WTC11 (cell line): ENCODE results near the gene DENR. TPM values are rescaled to one million over a fixed set of nuclear protein-coding genes. Genes with fewer than 3 reads are reported as not detected.
"Not testable (repeated sequence)": the region's sequence is repeated elsewhere in the genome, so short reads cannot be mapped to it uniquely, and the experiment has no call there.

Source experiments
- ATAC-seq: fragments of 200-7000 bp; cut with Tn5 transposase; 2 replicates; pipeline ENCODE4 v1.10.0; 2021; ENCODE audit warnings: mild to moderate bottlenecking, moderate library complexity
- CTCF ChIA-PET: fragments of 300-600 bp; sonication (Branson Sonifier 250); formaldehyde crosslinking; loops from one replicate; lab custom pipeline; 2021; ENCODE audit warnings: antibody characterized with exemption; lab: Charles Lee
- POLR2A ChIA-PET: fragments of 350-600 bp; sonication (Branson Sonifier 250); formaldehyde crosslinking; loops from one replicate; lab custom pipeline; 2021; ENCODE audit warnings: antibody characterized with exemption; lab: Charles Lee
- DNase-seq: peaks from one replicate; pipeline ENCODE4 v3.0.0; 2021; ENCODE audit warnings: low spot score
- H3K27ac Mint-ChIP-seq: 2 replicates; pipeline ENCODE4 v1.8.0; 2021; ENCODE audit warnings: mixed read lengths
- H3K27me3 Mint-ChIP-seq: 2 replicates; pipeline ENCODE4 v1.8.0; 2021; ENCODE audit warnings: low read depth, mild to moderate bottlenecking, moderate library complexity, mixed read lengths
- H3K36me3 Mint-ChIP-seq: 2 replicates; pipeline ENCODE4 v1.8.0; 2021; ENCODE audit warnings: mixed read lengths
- H3K4me1 Mint-ChIP-seq: 2 replicates; pipeline ENCODE4 v1.8.0; 2022; ENCODE audit warnings: mixed read lengths
- H3K4me3 Mint-ChIP-seq: 2 replicates; pipeline ENCODE4 v1.8.0; 2021; ENCODE audit warnings: mild to moderate bottlenecking, moderate library complexity, mixed read lengths
- H3K9me3 Mint-ChIP-seq: 2 replicates; pipeline ENCODE4 v1.8.0; 2021; ENCODE audit warnings: mixed read lengths
- CBFB ChIP-seq: sonication (generic); formaldehyde crosslinking; IDR thresholded peaks from 2 replicates; pipeline ENCODE4 v1.8.1; 2022; ENCODE audit warnings: mild to moderate bottlenecking, low read depth, missing genetic modification reagents
- CREB1 ChIP-seq: sonication (generic); formaldehyde crosslinking; IDR thresholded peaks from 2 replicates; pipeline ENCODE4 v1.8.0; 2023; ENCODE audit warnings: mild to moderate bottlenecking, missing genetic modification reagents
- CREM ChIP-seq: sonication (generic); formaldehyde crosslinking; IDR thresholded peaks from 2 replicates; pipeline ENCODE4 v1.8.1; 2022; ENCODE audit warnings: mild to moderate bottlenecking, missing genetic modification reagents, moderate library complexity
- EMX1 ChIP-seq: fragments of 250-450 bp; sonication (Bioruptor Pico); IDR thresholded peaks from 2 replicates; pipeline ENCODE4 v1.8.0; 2021; ENCODE audit warnings: mild to moderate bottlenecking
- FOXJ3 ChIP-seq: sonication (generic); formaldehyde crosslinking; IDR thresholded peaks from 2 replicates; pipeline ENCODE4 v1.9.0; 2021; ENCODE audit warnings: missing genetic modification reagents, mild to moderate bottlenecking, borderline replicate concordance
- FOXK1 ChIP-seq: sonication (generic); formaldehyde crosslinking; IDR thresholded peaks from 2 replicates; pipeline ENCODE4 v1.8.0; 2022; ENCODE audit warnings: mild to moderate bottlenecking, moderate library complexity, missing genetic modification reagents
- FOXP1 ChIP-seq: sonication (generic); formaldehyde crosslinking; IDR thresholded peaks from 2 replicates; pipeline ENCODE4 v1.8.0; 2022; ENCODE audit warnings: missing genetic modification reagents, mild to moderate bottlenecking, moderate library complexity, borderline replicate concordance
- JAZF1 ChIP-seq: fragments of 250-450 bp; sonication (Bioruptor Pico); IDR thresholded peaks from 2 replicates; pipeline ENCODE4 v1.9.0; 2021; ENCODE audit warnings: moderate library complexity, mild to moderate bottlenecking, inconsistent platforms
- NFATC4 ChIP-seq: fragments of 250-450 bp; sonication (Bioruptor Pico); IDR thresholded peaks from 2 replicates; pipeline ENCODE4 v1.9.0; 2021; ENCODE audit warnings: mild to moderate bottlenecking
- NR3C1 ChIP-seq: sonication (generic); formaldehyde crosslinking; conservative IDR thresholded peaks from 2 replicates; pipeline ENCODE4 v1.8.1; 2023; ENCODE audit warnings: low read depth, mild to moderate bottlenecking, missing genetic modification reagents
- PRRX2 ChIP-seq: fragments of 250-450 bp; sonication (Bioruptor Pico); IDR thresholded peaks from 2 replicates; pipeline ENCODE4 v1.8.0; 2021; ENCODE audit warnings: mild to moderate bottlenecking
- RELA ChIP-seq: sonication (generic); formaldehyde crosslinking; IDR thresholded peaks from 2 replicates; pipeline ENCODE4 v1.8.1; 2022; ENCODE audit warnings: missing genetic modification reagents, mild to moderate bottlenecking, borderline replicate concordance
- SMAD4 ChIP-seq: sonication (generic); formaldehyde crosslinking; IDR thresholded peaks from 2 replicates; pipeline ENCODE4 v1.8.0; 2022; ENCODE audit warnings: mild to moderate bottlenecking, missing genetic modification reagents
- ZNF232 ChIP-seq: sonication (generic); formaldehyde crosslinking; IDR thresholded peaks from 2 replicates; pipeline ENCODE4 v1.8.0; 2022; ENCODE audit warnings: mild to moderate bottlenecking, missing genetic modification reagents
- ZNF263 ChIP-seq: sonication (generic); formaldehyde crosslinking; IDR thresholded peaks from 2 replicates; pipeline ENCODE4 v1.8.1; 2022; ENCODE audit warnings: low read depth, mild to moderate bottlenecking, moderate library complexity, missing genetic modification reagents
- total RNA-seq: library from RNA; stranded (reverse); gene quantifications from 3 replicates; pipeline ENCODE4 v1.2.3, GENCODE V29; 2021
- TF ChIP-seq, protein P1 (sequence below): sonication (generic); formaldehyde crosslinking; IDR thresholded peaks from 2 replicates; pipeline ENCODE4 v1.8.1; 2023; ENCODE audit warnings: mild to moderate bottlenecking, missing genetic modification reagents, moderate library complexity
- TF ChIP-seq, protein P2 (sequence below): sonication (generic); formaldehyde crosslinking; IDR thresholded peaks from 2 replicates; pipeline ENCODE4 v1.8.0; 2022; ENCODE audit warnings: mild to moderate bottlenecking, missing genetic modification reagents
- TF ChIP-seq, protein P3 (sequence below): sonication (generic); formaldehyde crosslinking; IDR thresholded peaks from 2 replicates; pipeline ENCODE4 v1.8.1; 2022; ENCODE audit warnings: mild to moderate bottlenecking, missing genetic modification reagents, moderate library complexity, borderline replicate concordance
- TF ChIP-seq, protein P4 (sequence below): fragments of 250-450 bp; sonication (Bioruptor Pico); conservative IDR thresholded peaks from 2 replicates; pipeline ENCODE4 v1.9.0; 2021; ENCODE audit warnings: mild to moderate bottlenecking
- TF ChIP-seq, protein P5 (sequence below): sonication (generic); formaldehyde crosslinking; IDR thresholded peaks from 2 replicates; pipeline ENCODE4 v1.8.0; 2023; ENCODE audit warnings: mild to moderate bottlenecking, missing genetic modification reagents

The DENR gene
- total RNA-seq, 1 experiment from 2014 or later: 81.5 TPM

DNA sequence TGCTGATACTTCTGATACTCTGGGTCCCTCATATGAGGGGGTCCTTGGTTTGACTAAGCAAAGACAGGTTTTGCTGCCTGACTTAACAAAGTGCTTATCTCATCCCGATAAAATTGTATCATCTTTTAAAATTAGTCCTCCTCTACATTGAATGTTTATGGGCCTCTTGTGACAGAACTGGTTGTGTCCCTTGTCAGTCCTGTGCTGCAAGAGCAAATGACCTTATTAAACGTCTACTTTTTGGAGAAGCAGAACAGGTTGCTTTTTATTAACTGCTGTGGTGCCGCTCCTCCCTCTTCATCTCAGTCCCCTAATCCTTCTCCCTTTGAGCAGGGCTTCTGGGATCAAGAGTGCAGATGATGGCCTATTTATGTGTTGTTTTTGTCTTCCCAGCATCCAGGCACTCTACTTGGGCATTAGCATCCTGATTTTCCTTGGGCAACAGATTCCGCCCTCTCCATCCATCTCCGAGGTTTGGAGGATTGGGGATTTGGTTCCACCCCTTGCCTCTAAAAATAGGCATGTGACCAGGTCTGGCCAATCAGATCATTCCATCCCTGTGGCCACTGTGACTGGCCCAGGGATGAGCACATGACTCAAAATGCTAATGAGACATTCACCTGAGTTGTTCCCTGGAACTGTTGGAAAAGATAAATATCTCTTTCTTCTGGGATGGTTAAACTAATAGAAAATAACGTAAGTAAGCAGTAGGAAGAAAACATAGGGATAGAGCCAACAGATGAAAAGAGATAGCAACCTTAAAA is 2.9 kb upstream of the DENR start:
- peak; percentile 36 for DNase-seq
- Mint-ChIP-seq H3K4me3 (peak overlapping the region; percentile 53), H3K4me1 (peaks cover 35% of the 10 kb centered on the region), H3K27ac (peak overlapping the region; percentile 99), H3K9me3 (peaks cover 4% of the 10 kb centered on the region), H3K36me3 (peaks cover 14% of the 10 kb centered on the region), H3K27me3 (no peaks in the 10 kb centered on the region)
- no peak for TF ChIP-seq JAZF1 (CRISPR knock-in tag)
- TF ChIP-seq, protein P1, sequence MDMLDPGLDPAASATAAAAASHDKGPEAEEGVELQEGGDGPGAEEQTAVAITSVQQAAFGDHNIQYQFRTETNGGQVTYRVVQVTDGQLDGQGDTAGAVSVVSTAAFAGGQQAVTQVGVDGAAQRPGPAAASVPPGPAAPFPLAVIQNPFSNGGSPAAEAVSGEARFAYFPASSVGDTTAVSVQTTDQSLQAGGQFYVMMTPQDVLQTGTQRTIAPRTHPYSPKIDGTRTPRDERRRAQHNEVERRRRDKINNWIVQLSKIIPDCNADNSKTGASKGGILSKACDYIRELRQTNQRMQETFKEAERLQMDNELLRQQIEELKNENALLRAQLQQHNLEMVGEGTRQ (CRISPR knock-in tag): peak; percentile 94
- TF ChIP-seq, protein P2, sequence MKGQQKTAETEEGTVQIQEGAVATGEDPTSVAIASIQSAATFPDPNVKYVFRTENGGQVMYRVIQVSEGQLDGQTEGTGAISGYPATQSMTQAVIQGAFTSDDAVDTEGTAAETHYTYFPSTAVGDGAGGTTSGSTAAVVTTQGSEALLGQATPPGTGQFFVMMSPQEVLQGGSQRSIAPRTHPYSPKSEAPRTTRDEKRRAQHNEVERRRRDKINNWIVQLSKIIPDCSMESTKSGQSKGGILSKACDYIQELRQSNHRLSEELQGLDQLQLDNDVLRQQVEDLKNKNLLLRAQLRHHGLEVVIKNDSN (CRISPR knock-in tag): peak; percentile 92
- POLR2A ChIA-PET: no interaction called here
- peak; percentile 18; the same call in 1 of the 2 replicates for ATAC-seq
- CTCF ChIA-PET: interaction anchor here (0.9 kb wide), 1 partner anchor 90 kb away, joined by 3 read pairs; no protein-coding TSS in a partner anchor

DNA sequence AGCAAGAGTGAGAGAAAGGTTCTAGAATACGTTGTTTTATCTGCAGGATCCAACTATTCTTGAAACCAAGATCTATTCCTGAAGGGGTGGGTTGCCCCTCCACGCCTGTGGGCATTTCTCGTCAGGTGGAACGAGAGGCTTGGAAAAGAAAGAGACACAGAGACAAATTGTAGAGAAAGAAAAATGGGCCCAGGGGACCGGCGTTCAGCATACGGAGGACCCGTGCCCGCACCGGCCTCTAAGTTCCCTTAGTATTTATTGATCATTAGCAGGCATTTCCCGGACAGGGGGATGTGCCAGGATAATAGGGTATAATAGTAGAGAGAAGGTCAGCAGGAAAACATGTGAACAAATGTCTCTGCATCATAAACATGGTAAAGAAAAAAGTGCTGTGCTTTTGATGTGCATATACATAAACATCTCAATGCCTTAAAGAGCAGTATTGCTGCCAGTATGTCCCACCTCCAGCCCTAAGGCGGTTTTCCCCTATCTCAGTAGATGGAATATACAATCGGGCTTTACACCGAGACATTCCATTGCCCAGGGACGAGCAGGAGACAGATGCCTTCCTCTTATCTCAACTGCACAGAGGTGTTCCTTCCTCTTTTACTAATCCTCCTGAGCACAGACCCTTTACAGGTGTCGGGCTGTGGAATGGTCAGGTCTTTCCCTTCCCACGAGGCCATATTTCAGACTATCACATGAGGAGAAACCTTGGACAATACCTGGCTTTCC is 1.7 kb upstream of the DENR start:
- 0 out of 2 replicates have a peak, but pooled peaks have one; percentile 2 for TF ChIP-seq ZNF232 (CRISPR knock-in tag)
- POLR2A ChIA-PET, DNase-seq, CTCF ChIA-PET, H3K27me3 Mint-ChIP-seq, ATAC-seq, H3K9me3 Mint-ChIP-seq: not testable (repeated sequence)
- H3K4me3 Mint-ChIP-seq: peak overlapping the region; percentile 97
- peak overlapping the region; percentile 99 for H3K27ac Mint-ChIP-seq
- peaks cover 35% of the 10 kb centered on the region for H3K4me1 Mint-ChIP-seq
- peaks cover 22% of the 10 kb centered on the region for H3K36me3 Mint-ChIP-seq

DNA sequence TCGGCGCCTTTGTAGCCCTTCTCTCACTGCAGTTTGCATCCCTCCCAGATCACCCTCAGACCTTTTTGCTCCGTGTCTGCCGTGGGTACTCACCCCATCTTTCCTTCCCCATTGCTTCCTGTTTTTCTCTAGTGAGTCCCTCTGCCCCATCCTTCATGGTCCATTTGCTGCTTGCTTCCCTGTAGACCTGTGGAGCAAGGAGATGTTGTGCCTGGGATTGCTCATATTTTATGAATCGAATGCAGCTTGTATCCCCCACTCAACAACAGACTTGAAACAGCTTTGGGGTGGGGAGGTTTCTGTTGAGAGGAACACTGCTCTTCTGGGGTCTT is 661 bp downstream of the DENR start:
- Mint-ChIP-seq H3K27me3 (no peaks in the 10 kb centered on the region), H3K36me3 (peaks cover 46% of the 10 kb centered on the region), H3K4me1 (peaks cover 35% of the 10 kb centered on the region), H3K27ac (peak overlapping the region; percentile 80), H3K4me3 (peak overlapping the region; percentile 97), H3K9me3 (peaks cover 4% of the 10 kb centered on the region)
- CTCF ChIA-PET: interaction anchor here (0.7 to 1.7 kb wide), 4 partner anchors 93 to 527 kb away, joined by 3 to 16 read pairs (median 4); no protein-coding TSS in a partner anchor
- ATAC-seq (no peak), DNase-seq (no peak)
- TF ChIP-seq FOXP1 (CRISPR knock-in tag) (no peak), NR3C1 (CRISPR knock-in tag) (no peak), ZNF263 (CRISPR knock-in tag) (no peak), SMAD4 (no peak), RELA (CRISPR knock-in tag) (no peak), FOXK1 (CRISPR knock-in tag) (no peak), NFATC4 (CRISPR knock-in tag) (no peak), PRRX2 (no peak), FOXJ3 (CRISPR knock-in tag) (no peak), CREM (CRISPR knock-in tag) (no peak), EMX1 (CRISPR knock-in tag) (no peak), CREB1 (CRISPR knock-in tag) (no peak), CBFB (CRISPR knock-in tag) (no peak)
- TF ChIP-seq, protein P3, sequence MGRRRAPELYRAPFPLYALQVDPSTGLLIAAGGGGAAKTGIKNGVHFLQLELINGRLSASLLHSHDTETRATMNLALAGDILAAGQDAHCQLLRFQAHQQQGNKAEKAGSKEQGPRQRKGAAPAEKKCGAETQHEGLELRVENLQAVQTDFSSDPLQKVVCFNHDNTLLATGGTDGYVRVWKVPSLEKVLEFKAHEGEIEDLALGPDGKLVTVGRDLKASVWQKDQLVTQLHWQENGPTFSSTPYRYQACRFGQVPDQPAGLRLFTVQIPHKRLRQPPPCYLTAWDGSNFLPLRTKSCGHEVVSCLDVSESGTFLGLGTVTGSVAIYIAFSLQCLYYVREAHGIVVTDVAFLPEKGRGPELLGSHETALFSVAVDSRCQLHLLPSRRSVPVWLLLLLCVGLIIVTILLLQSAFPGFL: no peak
- TF ChIP-seq, protein P4, sequence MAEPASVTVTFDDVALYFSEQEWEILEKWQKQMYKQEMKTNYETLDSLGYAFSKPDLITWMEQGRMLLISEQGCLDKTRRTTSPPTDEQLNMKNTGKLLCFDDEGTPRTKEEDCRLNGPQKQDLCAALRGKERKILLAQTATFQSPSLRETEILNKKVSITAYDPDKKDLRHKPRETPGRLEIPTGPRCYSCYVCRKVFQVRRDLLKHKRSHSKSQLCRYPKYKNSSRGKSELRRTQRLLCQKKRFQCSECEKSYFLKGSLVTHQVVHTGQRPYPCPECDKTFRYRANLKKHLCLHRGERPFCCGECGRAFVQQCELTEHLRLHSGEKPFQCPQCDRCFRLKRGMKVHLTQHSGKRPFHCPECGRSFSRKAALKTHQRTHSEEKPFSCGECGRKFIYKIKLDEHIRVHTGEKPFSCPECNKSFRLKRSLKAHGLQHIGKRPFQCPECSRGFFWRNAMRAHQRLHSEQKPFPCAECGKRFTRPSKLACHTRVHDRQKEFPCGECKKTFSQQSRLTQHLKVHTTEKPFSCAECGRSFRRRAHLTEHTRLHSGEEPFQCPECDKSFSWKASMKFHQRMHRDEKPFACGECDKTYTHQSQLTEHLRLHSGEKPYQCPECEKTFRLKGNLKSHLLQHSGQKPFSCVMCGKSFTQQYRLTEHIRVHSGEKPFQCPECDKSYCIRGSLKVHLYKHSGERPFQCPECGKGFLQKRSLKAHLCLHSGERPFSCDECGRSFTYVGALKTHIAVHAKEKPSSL (CRISPR knock-in tag): no peak
- TF ChIP-seq, protein P5, sequence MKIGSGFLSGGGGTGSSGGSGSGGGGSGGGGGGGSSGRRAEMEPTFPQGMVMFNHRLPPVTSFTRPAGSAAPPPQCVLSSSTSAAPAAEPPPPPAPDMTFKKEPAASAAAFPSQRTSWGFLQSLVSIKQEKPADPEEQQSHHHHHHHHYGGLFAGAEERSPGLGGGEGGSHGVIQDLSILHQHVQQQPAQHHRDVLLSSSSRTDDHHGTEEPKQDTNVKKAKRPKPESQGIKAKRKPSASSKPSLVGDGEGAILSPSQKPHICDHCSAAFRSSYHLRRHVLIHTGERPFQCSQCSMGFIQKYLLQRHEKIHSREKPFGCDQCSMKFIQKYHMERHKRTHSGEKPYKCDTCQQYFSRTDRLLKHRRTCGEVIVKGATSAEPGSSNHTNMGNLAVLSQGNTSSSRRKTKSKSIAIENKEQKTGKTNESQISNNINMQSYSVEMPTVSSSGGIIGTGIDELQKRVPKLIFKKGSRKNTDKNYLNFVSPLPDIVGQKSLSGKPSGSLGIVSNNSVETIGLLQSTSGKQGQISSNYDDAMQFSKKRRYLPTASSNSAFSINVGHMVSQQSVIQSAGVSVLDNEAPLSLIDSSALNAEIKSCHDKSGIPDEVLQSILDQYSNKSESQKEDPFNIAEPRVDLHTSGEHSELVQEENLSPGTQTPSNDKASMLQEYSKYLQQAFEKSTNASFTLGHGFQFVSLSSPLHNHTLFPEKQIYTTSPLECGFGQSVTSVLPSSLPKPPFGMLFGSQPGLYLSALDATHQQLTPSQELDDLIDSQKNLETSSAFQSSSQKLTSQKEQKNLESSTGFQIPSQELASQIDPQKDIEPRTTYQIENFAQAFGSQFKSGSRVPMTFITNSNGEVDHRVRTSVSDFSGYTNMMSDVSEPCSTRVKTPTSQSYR: no peak
- TF ChIP-seq, protein P1 (CRISPR knock-in tag): no peak
- POLR2A ChIA-PET: no interaction called here
